ENCODE data around the gene THSD7A. TPM values are rescaled to one million over a fixed set of nuclear protein-coding genes. Genes with fewer than 3 reads are reported as not detected.

THSD7A gene
- total and polyA plus RNA-seq, 2 of the 4 experiments (the other 2 are of a cell fraction) = 0.02 to 0.18 TPM

GRCh38 chr7:11726001-11726793, 105.8 kb downstream of the THSD7A start:
- no peaks in the 10 kb centered on the region for H3K79me1 ChIP-seq (ENCODE audit: low read depth in 1 of 2, low read length in 2 of 2)
- no peak overlapping the region for H3K4me3 ChIP-seq (ENCODE audit: insufficient read depth, low read depth, low read length)
- H4K5ac ChIP-seq (ENCODE audit: low read depth, low read length) = no peak overlapping the region
- no peak overlapping the region for H3K56ac ChIP-seq (ENCODE audit: extremely low read depth, insufficient read depth, low read length)
- no peak overlapping the region for H3K23ac ChIP-seq (ENCODE audit: low read depth, low read length)
- dilution Hi-C loops (cut with HindIII; ENCODE audit: low sequenced_read_pairs, unreplicated experiment) (no loop called here), in situ Hi-C loops (cut with MboI; ENCODE audit: low sequenced_read_pairs) (no loop called here), intact Hi-C loops (cut with micrococcal nuclease) (no loop called here)
- H3K18ac ChIP-seq (ENCODE audit: low read depth, low read length) = no peak overlapping the region
- H2BK120ac ChIP-seq (ENCODE audit: low read depth, low read length) = no peak overlapping the region
- H3K9me1 ChIP-seq (ENCODE audit: insufficient read depth, low read length) = no peaks in the 10 kb centered on the region
- BruUV-seq (replicated peaks) = no TSS peak
- TF ChIP-seq NFE2L2 (IDR thresholded peaks at IDR 0.05; ENCODE audit: low read depth, low read length) (no peak), BHLHE40 (IDR thresholded peaks at IDR 0.05; ENCODE audit: low read depth, low read length) (no peak), POLR2A (IDR thresholded peaks at IDR 0.05; ENCODE audit: low read depth, low read length) (no peak), RCOR1 (IDR thresholded peaks at IDR 0.05; ENCODE audit: insufficient replicate concordance, low read length) (no peak), CHD1 (IDR thresholded peaks at IDR 0.05; ENCODE audit: low read depth, low read length) (no peak), MXI1 (IDR thresholded peaks at IDR 0.05; ENCODE audit: borderline replicate concordance, low read depth, low read length) (no peak), FOS (IDR thresholded peaks at IDR 0.05; ENCODE audit: low read depth, low read length) (no peak), RAD21 (IDR thresholded peaks at IDR 0.05; ENCODE audit: low read length) (no peak), MAZ (IDR thresholded peaks at IDR 0.05; ENCODE audit: borderline replicate concordance, low read depth, low read length) (no peak), SMC3 (IDR thresholded peaks at IDR 0.05; ENCODE audit: low read depth, low read length) (no peak), ELK1 (IDR thresholded peaks at IDR 0.05; ENCODE audit: borderline replicate concordance, low read depth, low read length) (no peak), RFX5 (IDR thresholded peaks at IDR 0.05; ENCODE audit: low read depth, low read length) (no peak)
- TF ChIP-seq, protein P1, sequence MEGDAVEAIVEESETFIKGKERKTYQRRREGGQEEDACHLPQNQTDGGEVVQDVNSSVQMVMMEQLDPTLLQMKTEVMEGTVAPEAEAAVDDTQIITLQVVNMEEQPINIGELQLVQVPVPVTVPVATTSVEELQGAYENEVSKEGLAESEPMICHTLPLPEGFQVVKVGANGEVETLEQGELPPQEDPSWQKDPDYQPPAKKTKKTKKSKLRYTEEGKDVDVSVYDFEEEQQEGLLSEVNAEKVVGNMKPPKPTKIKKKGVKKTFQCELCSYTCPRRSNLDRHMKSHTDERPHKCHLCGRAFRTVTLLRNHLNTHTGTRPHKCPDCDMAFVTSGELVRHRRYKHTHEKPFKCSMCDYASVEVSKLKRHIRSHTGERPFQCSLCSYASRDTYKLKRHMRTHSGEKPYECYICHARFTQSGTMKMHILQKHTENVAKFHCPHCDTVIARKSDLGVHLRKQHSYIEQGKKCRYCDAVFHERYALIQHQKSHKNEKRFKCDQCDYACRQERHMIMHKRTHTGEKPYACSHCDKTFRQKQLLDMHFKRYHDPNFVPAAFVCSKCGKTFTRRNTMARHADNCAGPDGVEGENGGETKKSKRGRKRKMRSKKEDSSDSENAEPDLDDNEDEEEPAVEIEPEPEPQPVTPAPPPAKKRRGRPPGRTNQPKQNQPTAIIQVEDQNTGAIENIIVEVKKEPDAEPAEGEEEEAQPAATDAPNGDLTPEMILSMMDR (conservative IDR thresholded peaks at IDR 0.05; ENCODE audit: low read depth, low read length) = no peak
- H3K4me2 ChIP-seq (ENCODE audit: low read depth, low read length) = no peak overlapping the region
- no peak overlapping the region for H4K8ac ChIP-seq (ENCODE audit: low read depth in 2 of 2, low read length in 2 of 2)
- H3K9ac ChIP-seq (ENCODE audit: low read depth, low read length) = no peak overlapping the region
- H2AK9ac ChIP-seq (replicated peaks; ENCODE audit: low read depth, low read length, poor library complexity) = no peak overlapping the region
- no peak overlapping the region for H2BK15ac ChIP-seq (ENCODE audit: low read depth, low read length)
- ChIA-PET POLR2A (ENCODE audit: unreplicated experiment) (no interaction called here), CTCF (no interaction called here)
- no peaks in the 10 kb centered on the region for H3K36me3 ChIP-seq (ENCODE audit: control insufficient read depth, insufficient read depth, low read length)
- no peak overlapping the region for H2BK20ac ChIP-seq (ENCODE audit: low read depth, low read length)
- H2BK5ac ChIP-seq (ENCODE audit: low read depth, low read length, poor library complexity, severe bottlenecking) = no peak overlapping the region
- H3K9me3 ChIP-seq (ENCODE audit: control insufficient read depth, insufficient read depth, low read length) = no peaks in the 10 kb centered on the region
- no peaks in the 10 kb centered on the region for H4K20me1 ChIP-seq (ENCODE audit: insufficient read depth, low read length)
- H3K4me1 ChIP-seq (ENCODE audit: control insufficient read depth, insufficient read depth, low read length) = no peaks in the 10 kb centered on the region
- no peak overlapping the region for H3K27ac ChIP-seq (ENCODE audit: insufficient read depth, low read length)
- ATAC-seq (ENCODE audit: low read depth) (no peak), DNase-seq (no peak)
- no peaks in the 10 kb centered on the region for H3K27me3 ChIP-seq (ENCODE audit: control insufficient read depth, insufficient read depth, low read length)
- H2AFZ ChIP-seq (replicated peaks; ENCODE audit: low read length, poor library complexity) = no peak overlapping the region
- H3K4ac ChIP-seq (ENCODE audit: low read depth, low read length) = no peak overlapping the region
- H4K91ac ChIP-seq (ENCODE audit: insufficient read depth, low read depth, low read length) = no peak overlapping the region
- no peak overlapping the region for H3K14ac ChIP-seq (replicated peaks; ENCODE audit: low read depth, low read length)
- 20 to 100% methylated on average over 1 of the region's 7 CpGs for WGBS, 2 experiments (ENCODE audit: extremely low coverage in 2 of 2, insufficient read length in 1 of 2)
- no peak overlapping the region for H2AK5ac ChIP-seq (ENCODE audit: low read depth, low read length)

All from IMR-90 (cell line).